ENCODE data around the gene MASP2.

DNA sequence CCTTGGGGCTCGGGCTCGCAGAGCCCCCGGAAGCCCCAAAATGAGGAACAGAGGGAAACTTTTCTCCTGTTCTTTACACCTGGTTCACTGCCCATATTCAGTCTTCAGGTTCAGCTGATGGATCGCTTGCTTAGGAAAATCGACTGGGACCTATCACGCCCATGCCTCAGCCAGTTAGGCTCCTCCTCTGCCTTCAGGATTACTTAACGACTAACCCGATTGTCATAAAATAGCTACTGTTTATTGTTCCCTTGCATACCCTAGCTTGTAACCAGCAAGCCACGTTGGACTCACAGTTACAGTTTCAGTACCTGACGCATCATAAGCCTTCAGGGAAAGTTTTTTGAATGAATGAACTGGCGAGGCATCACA is 33.9 kb downstream of the MASP2 start:
- TF ChIP-seq, protein P1, sequence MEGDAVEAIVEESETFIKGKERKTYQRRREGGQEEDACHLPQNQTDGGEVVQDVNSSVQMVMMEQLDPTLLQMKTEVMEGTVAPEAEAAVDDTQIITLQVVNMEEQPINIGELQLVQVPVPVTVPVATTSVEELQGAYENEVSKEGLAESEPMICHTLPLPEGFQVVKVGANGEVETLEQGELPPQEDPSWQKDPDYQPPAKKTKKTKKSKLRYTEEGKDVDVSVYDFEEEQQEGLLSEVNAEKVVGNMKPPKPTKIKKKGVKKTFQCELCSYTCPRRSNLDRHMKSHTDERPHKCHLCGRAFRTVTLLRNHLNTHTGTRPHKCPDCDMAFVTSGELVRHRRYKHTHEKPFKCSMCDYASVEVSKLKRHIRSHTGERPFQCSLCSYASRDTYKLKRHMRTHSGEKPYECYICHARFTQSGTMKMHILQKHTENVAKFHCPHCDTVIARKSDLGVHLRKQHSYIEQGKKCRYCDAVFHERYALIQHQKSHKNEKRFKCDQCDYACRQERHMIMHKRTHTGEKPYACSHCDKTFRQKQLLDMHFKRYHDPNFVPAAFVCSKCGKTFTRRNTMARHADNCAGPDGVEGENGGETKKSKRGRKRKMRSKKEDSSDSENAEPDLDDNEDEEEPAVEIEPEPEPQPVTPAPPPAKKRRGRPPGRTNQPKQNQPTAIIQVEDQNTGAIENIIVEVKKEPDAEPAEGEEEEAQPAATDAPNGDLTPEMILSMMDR (conservative IDR thresholded peaks at IDR 0.05; ENCODE audit: low read length) = no peak
- TF ChIP-seq EZH2phosphoT487 (IDR thresholded peaks at IDR 0.05; ENCODE audit: borderline replicate concordance) = no peak
